HG03045 (cell line): Measurements from ENCODE around the gene EPB41L4A.

Experiments
- ATAC-seq: cut with Tn5 transposase; IDR thresholded peaks from one replicate; pipeline ENCODE4 v1.9.1; 2021; ENCODE audit warnings: mild to moderate bottlenecking, moderate library complexity; ENCODE audit not compliant: unreplicated experiment

The EPB41L4A gene

GRCh38 chr5:112121258-112121657 lies 297.8 kb downstream of the EPB41L4A start:
- no peak for ATAC-seq

- no peak for ATAC-seq
Observed at GRCh38 chr5:112119969-112120368, 299.1 kb downstream of the EPB41L4A start.

GRCh38 chr5:112119508-112119907 lies 299.6 kb downstream of the EPB41L4A start:
- no peak for ATAC-seq

- ATAC-seq: no peak
Observed at GRCh38 chr5:112117551-112117950, 301.5 kb downstream of the EPB41L4A start.

GRCh38 chr5:112116371-112116770 lies 302.7 kb downstream of the EPB41L4A start:
- peak; percentile 55 for ATAC-seq

GRCh38 chr5:112113565-112113964 lies 305.5 kb downstream of the EPB41L4A start:
- ATAC-seq: no peak
